GM19463 (cell line): Measurements from ENCODE around the gene CBLL1.

Experiments used
- ATAC-seq: cut with Tn5 transposase; IDR thresholded peaks from one replicate; pipeline ENCODE4 v1.9.1; 2021; ENCODE audit warnings: mild to moderate bottlenecking, moderate library complexity; ENCODE audit not compliant: unreplicated experiment

The CBLL1 gene

DNA sequence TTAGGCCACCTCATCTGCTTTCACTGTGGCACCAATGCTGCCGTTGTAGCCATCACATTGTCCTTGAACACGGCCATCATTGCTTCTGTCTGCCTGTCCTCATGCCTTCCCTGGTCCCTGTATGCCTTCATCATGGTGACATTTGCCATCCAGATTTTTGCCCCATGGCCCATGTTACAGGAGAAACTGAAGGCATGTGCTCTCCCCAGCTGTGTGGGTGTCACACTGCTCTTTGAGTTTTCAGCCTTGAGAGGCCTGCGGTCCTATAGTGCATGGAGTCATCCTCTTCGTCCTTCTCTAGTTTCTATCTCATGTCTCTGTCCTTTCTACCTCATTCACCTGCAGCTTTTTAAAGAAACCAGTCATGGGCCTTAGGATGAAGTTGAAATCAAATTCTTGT, 65.2 kb downstream of the CBLL1 start:
- no peak for ATAC-seq

DNA sequence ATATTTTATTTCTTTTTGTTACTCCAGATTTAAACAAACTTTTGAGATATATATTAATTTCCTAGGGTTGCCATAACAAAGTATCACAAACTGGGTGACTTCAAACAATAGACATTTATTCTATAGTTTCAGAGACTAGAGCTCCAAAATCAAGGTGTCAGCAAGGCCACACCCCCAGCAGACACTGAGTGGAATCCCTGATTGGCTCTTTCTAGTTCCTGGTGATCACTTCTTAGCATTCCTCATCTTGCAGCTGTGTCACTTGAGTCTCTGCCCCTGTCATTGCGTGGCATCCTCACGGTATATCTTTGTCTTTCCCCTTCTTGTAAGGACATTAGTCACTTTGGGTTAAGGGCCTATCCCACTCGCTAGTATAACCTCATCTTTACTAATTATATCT, 66.7 kb downstream of the CBLL1 start:
- no peak for ATAC-seq
